Tibial artery (tissue), 4 donors: ENCODE measurements around the gene RIPK3.

Experiments
- DNase-seq, 2 donors: peaks; one replicate each; pipeline ENCODE4 v3.0.0-alpha.2; 2019
- H3K27ac ChIP-seq, 2 donors: fragments of 200-600 bp; sonication (generic) in 1 of 2; 1 replicate in 1 of 2; 2 replicates in 1 of 2; pipeline ENCODE4 v1.5.1; 2018 to 2019; ENCODE audit warnings: mild to moderate bottlenecking in 1 of 2
- H3K27me3 ChIP-seq, 2 donors: fragments of 200-600 bp; sonication (generic) in 1 of 2; one replicate each; pipeline versions ENCODE4 v1.5.1 to v1.6.0; 2016 to 2019
- H3K36me3 ChIP-seq, 3 donors: fragments of 200-600 bp; sonication (generic) in 2 of 3; one replicate each; pipeline ENCODE4 v1.5.1; 2016 to 2019; ENCODE audit warnings: mild to moderate bottlenecking in 2 of 3
- H3K4me1 ChIP-seq, 4 donors: fragments of 200-600 bp; sonication (generic) in 2 of 4; 1 replicate in 3 of 4; 2 replicates in 1 of 4; pipeline ENCODE4 v1.5.1; 2016 to 2019
- H3K4me3 ChIP-seq, 2 donors: fragments of 200-600 bp; sonication (generic) in 1 of 2; 1 replicate in 1 of 2; 2 replicates in 1 of 2; pipeline ENCODE4 v1.5.1; 2018 to 2019; ENCODE audit warnings: mild to moderate bottlenecking in 2 of 2
- H3K9me3 ChIP-seq, 3 donors: fragments of 200-600 bp; sonication (generic) in 1 of 3; one replicate each; pipeline ENCODE4 v1.5.1; 2016 to 2019
- CTCF ChIP-seq, 2 experiments: fragments of 200-600 bp in 1 of 2; fragments of 450-650 bp in 1 of 2; IDR thresholded peaks; one replicate each; pipeline ENCODE4 v1.5.1; 2017 to 2019; ENCODE audit warnings: antibody characterized with exemption in 2 of 2, mild to moderate bottlenecking in 1 of 2, moderate library complexity in 1 of 2
- intact Hi-C: fragments of 100-400 bp; cut with DNase I; formaldehyde crosslinking; loops from one replicate; pipeline ENCODE4 v1.15.0; 2023; ENCODE audit warnings: low total_unique reads

Gene RIPK3

GRCh38 chr14:24340606-24341005, 815 bp upstream of the RIPK3 start:
- no peak for DNase-seq
- intact Hi-C loops = no loop called here
- Histone ChIP-seq H3K36me3 (no peaks in the 10 kb centered on the region), H3K27me3 (peaks cover 0 to 53% of the 10 kb centered on the region in 2 donors), H3K27ac (no peak overlapping the region), H3K4me1 (peaks cover 0 to 8% (median 0%) of the 10 kb centered on the region in 4 donors), H3K4me3 (no peak overlapping the region), H3K9me3 (no peaks in the 10 kb centered on the region)
- no peak for TF ChIP-seq CTCF (IDR thresholded peaks at IDR 0.05)

GRCh38 chr14:24338843-24339242, 948 bp downstream of the RIPK3 start:
- Histone ChIP-seq H3K4me3 (peak overlapping the region; percentile 41 to 52), H3K36me3 (no peaks in the 10 kb centered on the region), H3K27ac (no peak overlapping the region), H3K4me1 (peaks cover 0 to 21% (median 11%) of the 10 kb centered on the region in 4 donors), H3K9me3 (no peaks in the 10 kb centered on the region), H3K27me3 (peaks cover 6 to 66% of the 10 kb centered on the region in 2 donors)
- intact Hi-C loops = no loop called here
- no peak for TF ChIP-seq CTCF (IDR thresholded peaks at IDR 0.05)
- no peak for DNase-seq

- Histone ChIP-seq H3K36me3 (no peaks in the 10 kb centered on the region), H3K27ac (no peak overlapping the region), H3K9me3 (no peaks in the 10 kb centered on the region), H3K4me1 (peaks cover 0 to 30% (median 18%) of the 10 kb centered on the region in 4 donors), H3K27me3 (peaks cover 6 to 74% of the 10 kb centered on the region in 2 donors), H3K4me3 (no peak overlapping the region)
- no peak for TF ChIP-seq CTCF (IDR thresholded peaks at IDR 0.05)
- intact Hi-C loops = no loop called here
- no peak for DNase-seq
These were observed 2.0 kb downstream of the RIPK3 start for GRCh38 chr14:24337824-24338175.

GRCh38 chr14:24337144-24337823, 2.5 kb downstream of the RIPK3 start:
- H3K9me3 ChIP-seq = no peaks in the 10 kb centered on the region
- DNase-seq = no peak
- H3K36me3 ChIP-seq = no peaks in the 10 kb centered on the region
- peaks cover 0 to 36% (median 23%) of the 10 kb centered on the region in 4 donors for H3K4me1 ChIP-seq
- H3K27ac ChIP-seq = no peak overlapping the region
- no peak overlapping the region for H3K4me3 ChIP-seq
- intact Hi-C loops = no loop called here
- H3K27me3 ChIP-seq = peaks cover 6 to 79% of the 10 kb centered on the region in 2 donors
- no peak for TF ChIP-seq CTCF (IDR thresholded peaks at IDR 0.05)

GRCh38 chr14:24335461-24336171, 4.2 kb downstream of the RIPK3 start:
- H3K27ac ChIP-seq = no peak overlapping the region
- H3K9me3 ChIP-seq = no peaks in the 10 kb centered on the region
- no peaks in the 10 kb centered on the region for H3K36me3 ChIP-seq
- H3K4me3 ChIP-seq = peak overlapping the region; percentile 35 to 44
- intact Hi-C loops = no loop called here
- no peak for DNase-seq
- peaks cover 6 to 76% of the 10 kb centered on the region in 2 donors for H3K27me3 ChIP-seq
- H3K4me1 ChIP-seq = peaks cover 0 to 42% (median 28%) of the 10 kb centered on the region in 4 donors
- TF ChIP-seq CTCF (IDR thresholded peaks at IDR 0.05) = no peak
